GM23338 (cell line): ENCODE measurements around the gene SBSN. TPM values are rescaled to one million over a fixed set of nuclear protein-coding genes. Genes with fewer than 3 reads are reported as not detected.

Experiments used
- ATAC-seq: fragments of 200-7000 bp; cut with Tn5 transposase; 3 replicates; pipeline ENCODE4 v1.9.1; 2020
- DNase-seq: peaks from one replicate; pipeline ENCODE4 v3.0.0-alpha.2; 2015; ENCODE audit warnings: low spot score
- H2AFZ ChIP-seq: fragments of 200-600 bp; sonication (generic); 2 replicates; pipeline ENCODE4 v1.8.0; 2016; ENCODE audit warnings: antibody characterized with exemption, mild to moderate bottlenecking, moderate library complexity
- H3F3A ChIP-seq: fragments of 200-600 bp; sonication (generic); replicated peaks from 2 replicates; pipeline ENCODE4 v1.8.0; 2017; ENCODE audit warnings: antibody characterized with exemption, mixed run types, low read depth
- H3K27ac ChIP-seq: fragments of 200-600 bp; sonication (generic); 2 replicates; pipeline ENCODE4 v1.6.1; 2016; ENCODE audit warnings: low read depth
- H3K27me3 ChIP-seq: fragments of 200-600 bp; sonication (generic); 2 replicates; pipeline ENCODE4 v1.8.0; 2016; ENCODE audit warnings: mild to moderate bottlenecking, mixed run types, moderate library complexity; ENCODE audit not compliant: insufficient read depth
- H3K36me3 ChIP-seq: fragments of 200-600 bp; sonication (generic); 2 replicates; pipeline ENCODE4 v1.8.0; 2016; ENCODE audit warnings: mild to moderate bottlenecking; ENCODE audit not compliant: insufficient read depth
- H3K4me1 ChIP-seq: fragments of 200-600 bp; sonication (generic); 2 replicates; pipeline ENCODE4 v1.8.0; 2016; ENCODE audit warnings: mild to moderate bottlenecking, moderate library complexity; ENCODE audit not compliant: insufficient read depth
- H3K4me2 ChIP-seq: fragments of 200-600 bp; sonication (generic); 2 replicates; pipeline ENCODE4 v1.7.1; 2017; ENCODE audit warnings: mixed run types
- H3K4me3 ChIP-seq: fragments of 200-600 bp; sonication (generic); 2 replicates; pipeline ENCODE4 v1.6.1; 2016; ENCODE audit warnings: mixed run types
- H3K79me2 ChIP-seq: fragments of 200-600 bp; sonication (generic); replicated peaks from 2 replicates; pipeline ENCODE4 v1.8.0; 2017; ENCODE audit warnings: mild to moderate bottlenecking; ENCODE audit not compliant: insufficient read depth
- H3K9me2 ChIP-seq: fragments of 200-600 bp; sonication (generic); 2 replicates; pipeline ENCODE4 v1.8.0; 2017; ENCODE audit not compliant: insufficient read depth
- H4K20me1 ChIP-seq: fragments of 200-600 bp; sonication (generic); replicated peaks from 2 replicates; pipeline ENCODE4 v1.8.0; 2017; ENCODE audit warnings: mild to moderate bottlenecking; ENCODE audit not compliant: insufficient read depth
- H3K27ac Mint-ChIP-seq: 2 replicates; pipeline ENCODE4 v1.8.0; 2020; ENCODE audit warnings: inconsistent platforms, mild to moderate bottlenecking, moderate library complexity, mixed read lengths
- H3K27me3 Mint-ChIP-seq: 3 replicates; pipeline ENCODE4 v1.8.0; 2022; ENCODE audit warnings: low read depth, mild to moderate bottlenecking, moderate library complexity, mixed read lengths, inconsistent platforms; ENCODE audit not compliant: insufficient read depth, poor library complexity
- H3K36me3 Mint-ChIP-seq: 3 replicates; pipeline ENCODE4 v1.8.0; 2021; ENCODE audit warnings: low read depth, mild to moderate bottlenecking, inconsistent platforms, moderate library complexity, mixed read lengths
- H3K4me1 Mint-ChIP-seq: 3 replicates; pipeline ENCODE4 v1.8.0; 2020; ENCODE audit warnings: mild to moderate bottlenecking, inconsistent platforms, mixed read lengths
- H3K4me3 Mint-ChIP-seq: 3 replicates; pipeline ENCODE4 v1.8.0; 2021; ENCODE audit warnings: moderate library complexity, mild to moderate bottlenecking, inconsistent platforms, mixed read lengths
- H3K9me3 Mint-ChIP-seq: 3 replicates; pipeline ENCODE4 v1.8.0; 2020; ENCODE audit warnings: moderate library complexity, mild to moderate bottlenecking, inconsistent platforms, mixed read lengths
- EZH2phosphoT487 ChIP-seq: fragments of 200-600 bp; sonication (generic); IDR thresholded peaks from one replicate; pipeline ENCODE4 v1.8.1; 2018; ENCODE audit warnings: antibody characterized with exemption; ENCODE audit not compliant: unreplicated experiment
- JUNB ChIP-seq: IDR thresholded peaks from one replicate; pipeline ENCODE4 v1.6.1; 2016; ENCODE audit warnings: antibody characterized with exemption; ENCODE audit not compliant: unreplicated experiment
- NANOG ChIP-seq: IDR thresholded peaks from 2 replicates; pipeline ENCODE4 v1.6.1; 2016; ENCODE audit warnings: antibody characterized with exemption, borderline replicate concordance
- ZNF114 ChIP-seq: fragments of 250-450 bp; sonication (Bioruptor Pico); IDR thresholded peaks from 2 replicates; pipeline ENCODE4 v1.5.0; 2020; ENCODE audit warnings: mild to moderate bottlenecking, moderate library complexity
- ZNF331 ChIP-seq: fragments of 250-450 bp; sonication (Bioruptor Pico); IDR thresholded peaks from 2 replicates; pipeline ENCODE4 v1.5.0; 2020; ENCODE audit warnings: low read depth, mild to moderate bottlenecking, moderate library complexity
- polyA plus RNA-seq: library from polyadenylated mRNA; unstranded; fragments of >200 nt; fragmentation: Nextera tagmentation; extraction: Ambion mirVana; gene quantifications from 2 replicates; pipeline ENCODE4 v1.2.1, GENCODE V29; 2016
- total RNA-seq: library from RNA; depleted of rRNA; stranded (reverse); fragments of >200 nt; shearing (Covaris generic); gene quantifications from 2 replicates; pipeline ENCODE4 v1.2.3, GENCODE V29; 2014
- TF ChIP-seq, protein P1 (sequence below): IDR thresholded peaks from 2 replicates; pipeline ENCODE4 v1.6.1; 2016; ENCODE audit warnings: antibody characterized with exemption
- TF ChIP-seq, protein P2 (sequence below): IDR thresholded peaks from one replicate; pipeline ENCODE4 v1.6.1; 2018; ENCODE audit warnings: antibody characterized with exemption; ENCODE audit not compliant: unreplicated experiment

SBSN gene
- total and polyA plus RNA-seq, 2 experiments from 2014 or later = 0.39 TPM; not detected in 1

DNA sequence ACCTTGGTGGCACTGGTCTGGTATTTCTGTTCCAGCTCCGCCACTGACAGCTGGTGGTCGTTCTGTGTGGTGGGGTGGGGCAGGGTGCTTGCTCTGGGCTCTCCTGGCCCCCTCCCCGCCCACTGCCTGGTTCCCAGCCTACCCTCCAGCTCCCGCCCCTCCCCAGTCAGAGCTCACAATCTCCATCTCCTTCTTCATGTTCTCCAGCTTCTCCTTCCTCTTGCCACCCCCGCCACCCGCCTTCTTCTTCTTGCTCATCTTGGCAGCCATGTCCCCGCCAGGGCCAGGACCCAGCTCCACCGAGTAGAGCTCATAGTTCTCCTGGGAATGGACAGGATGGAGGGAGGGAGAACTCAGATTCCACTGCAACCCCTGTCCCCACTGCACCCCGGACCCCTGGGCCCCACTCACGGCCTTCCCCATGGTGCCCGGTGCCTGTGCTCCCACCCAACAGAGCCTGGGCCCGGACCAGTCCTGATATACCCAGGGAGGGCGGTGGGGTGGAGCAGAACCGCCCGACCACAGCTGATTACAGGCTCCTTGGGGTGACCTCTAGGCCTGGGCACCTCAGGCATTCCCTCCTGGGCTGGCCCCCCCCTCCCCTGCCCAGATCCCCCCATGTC, 35.2 kb upstream of the SBSN start, which contains the start of gene ATP4A:
TSS of gene ATP4A (minus strand) at position 452 of the 623 bp plus-strand sequence. CDS start at position 423, 29 bp downstream.
- peaks cover 4% of the 10 kb centered on the region; the same call in 2 of the 3 replicates for H3K4me1 Mint-ChIP-seq
- H3K4me2 ChIP-seq = no peak within 1 kb of the TSS
- H4K20me1 ChIP-seq = no peaks in the 10 kb centered on the region
- H3K36me3 ChIP-seq = no peaks in the 10 kb centered on the region
- TF ChIP-seq JUNB = no peak
- H3K9me3 Mint-ChIP-seq = no peaks in the 10 kb centered on the region; the same call in 2 of the 3 replicates
- peaks cover 10% of the 10 kb centered on the region for H3K27me3 ChIP-seq
- H2AFZ ChIP-seq = no peak within 1 kb of the TSS
- H3K9me2 ChIP-seq = no peaks in the 10 kb centered on the region
- H3K4me3 ChIP-seq = no peak within 1 kb of the TSS
- no peak for DNase-seq
- no peaks in the 10 kb centered on the region for H3F3A ChIP-seq
- no peak for ATAC-seq
- no peaks in the 10 kb centered on the region; the same call in 2 of the 3 replicates for H3K36me3 Mint-ChIP-seq
- no peaks in the 10 kb centered on the region for H3K79me2 ChIP-seq
- no peak within 1 kb of the TSS for H3K27ac ChIP-seq
- peak within 1 kb of the TSS; percentile 9; the same call in 1 of the 3 replicates for H3K4me3 Mint-ChIP-seq
- peaks cover 4% of the 10 kb centered on the region; the same call in 1 of the 2 replicates for H3K4me1 ChIP-seq
- H3K27ac Mint-ChIP-seq = no peak within 1 kb of the TSS
- H3K27me3 Mint-ChIP-seq = peaks cover 17% of the 10 kb centered on the region

DNA sequence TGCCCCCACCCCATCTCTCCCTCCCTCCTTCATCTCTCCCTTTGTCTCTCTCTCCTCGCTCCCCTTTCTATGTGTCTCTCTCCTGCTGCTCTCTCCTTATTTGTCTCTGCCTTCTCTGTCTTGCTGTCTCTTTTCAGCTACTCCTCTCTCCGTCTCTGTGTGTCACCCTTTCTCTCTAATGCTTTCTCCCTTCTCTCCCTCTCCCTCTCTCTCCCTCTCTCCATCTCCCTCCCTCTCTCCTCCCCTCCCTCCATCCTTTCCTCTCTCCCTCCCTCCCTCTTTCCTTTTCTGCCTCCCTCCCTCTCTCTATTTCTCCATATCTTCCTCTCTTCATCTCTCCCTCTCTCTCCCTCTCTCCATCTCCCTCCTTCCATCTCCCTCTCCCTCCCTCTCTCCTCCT, 34.7 kb upstream of the SBSN start:
- DNase-seq (peak; percentile 23), ATAC-seq (no peak)
- no peak overlapping the region for H3K4me2 ChIP-seq
- no peak overlapping the region for H3K27ac ChIP-seq
- peak overlapping the region; percentile 9; the same call in 1 of the 3 replicates for H3K4me3 Mint-ChIP-seq
- H3K4me1 ChIP-seq = peaks cover 4% of the 10 kb centered on the region; the same call in 1 of the 2 replicates
- H3K36me3 Mint-ChIP-seq = no peaks in the 10 kb centered on the region; the same call in 2 of the 3 replicates
- no peaks in the 10 kb centered on the region for H3K79me2 ChIP-seq
- no peak overlapping the region for H2AFZ ChIP-seq
- H3K36me3 ChIP-seq = no peaks in the 10 kb centered on the region
- H3K27ac Mint-ChIP-seq = no peak overlapping the region
- no peaks in the 10 kb centered on the region for H4K20me1 ChIP-seq
- no peaks in the 10 kb centered on the region; the same call in 2 of the 3 replicates for H3K9me3 Mint-ChIP-seq
- no peak overlapping the region for H3K4me3 ChIP-seq
- H3K27me3 ChIP-seq = peaks cover 10% of the 10 kb centered on the region
- no peak for TF ChIP-seq NANOG
- TF ChIP-seq, protein P1, sequence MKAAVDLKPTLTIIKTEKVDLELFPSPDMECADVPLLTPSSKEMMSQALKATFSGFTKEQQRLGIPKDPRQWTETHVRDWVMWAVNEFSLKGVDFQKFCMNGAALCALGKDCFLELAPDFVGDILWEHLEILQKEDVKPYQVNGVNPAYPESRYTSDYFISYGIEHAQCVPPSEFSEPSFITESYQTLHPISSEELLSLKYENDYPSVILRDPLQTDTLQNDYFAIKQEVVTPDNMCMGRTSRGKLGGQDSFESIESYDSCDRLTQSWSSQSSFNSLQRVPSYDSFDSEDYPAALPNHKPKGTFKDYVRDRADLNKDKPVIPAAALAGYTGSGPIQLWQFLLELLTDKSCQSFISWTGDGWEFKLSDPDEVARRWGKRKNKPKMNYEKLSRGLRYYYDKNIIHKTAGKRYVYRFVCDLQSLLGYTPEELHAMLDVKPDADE = no peak
- no peak for TF ChIP-seq ZNF114 (CRISPR knock-in tag)
- TF ChIP-seq, protein P2, sequence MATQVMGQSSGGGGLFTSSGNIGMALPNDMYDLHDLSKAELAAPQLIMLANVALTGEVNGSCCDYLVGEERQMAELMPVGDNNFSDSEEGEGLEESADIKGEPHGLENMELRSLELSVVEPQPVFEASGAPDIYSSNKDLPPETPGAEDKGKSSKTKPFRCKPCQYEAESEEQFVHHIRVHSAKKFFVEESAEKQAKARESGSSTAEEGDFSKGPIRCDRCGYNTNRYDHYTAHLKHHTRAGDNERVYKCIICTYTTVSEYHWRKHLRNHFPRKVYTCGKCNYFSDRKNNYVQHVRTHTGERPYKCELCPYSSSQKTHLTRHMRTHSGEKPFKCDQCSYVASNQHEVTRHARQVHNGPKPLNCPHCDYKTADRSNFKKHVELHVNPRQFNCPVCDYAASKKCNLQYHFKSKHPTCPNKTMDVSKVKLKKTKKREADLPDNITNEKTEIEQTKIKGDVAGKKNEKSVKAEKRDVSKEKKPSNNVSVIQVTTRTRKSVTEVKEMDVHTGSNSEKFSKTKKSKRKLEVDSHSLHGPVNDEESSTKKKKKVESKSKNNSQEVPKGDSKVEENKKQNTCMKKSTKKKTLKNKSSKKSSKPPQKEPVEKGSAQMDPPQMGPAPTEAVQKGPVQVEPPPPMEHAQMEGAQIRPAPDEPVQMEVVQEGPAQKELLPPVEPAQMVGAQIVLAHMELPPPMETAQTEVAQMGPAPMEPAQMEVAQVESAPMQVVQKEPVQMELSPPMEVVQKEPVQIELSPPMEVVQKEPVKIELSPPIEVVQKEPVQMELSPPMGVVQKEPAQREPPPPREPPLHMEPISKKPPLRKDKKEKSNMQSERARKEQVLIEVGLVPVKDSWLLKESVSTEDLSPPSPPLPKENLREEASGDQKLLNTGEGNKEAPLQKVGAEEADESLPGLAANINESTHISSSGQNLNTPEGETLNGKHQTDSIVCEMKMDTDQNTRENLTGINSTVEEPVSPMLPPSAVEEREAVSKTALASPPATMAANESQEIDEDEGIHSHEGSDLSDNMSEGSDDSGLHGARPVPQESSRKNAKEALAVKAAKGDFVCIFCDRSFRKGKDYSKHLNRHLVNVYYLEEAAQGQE = no peak
- no peak for TF ChIP-seq JUNB
- no peak for TF ChIP-seq EZH2phosphoT487
- TF ChIP-seq ZNF331 (CRISPR knock-in tag) = no peak
- peaks cover 19% of the 10 kb centered on the region for H3K27me3 Mint-ChIP-seq
- H3K4me1 Mint-ChIP-seq = peaks cover 4% of the 10 kb centered on the region; the same call in 2 of the 3 replicates
- no peaks in the 10 kb centered on the region for H3K9me2 ChIP-seq
- no peaks in the 10 kb centered on the region for H3F3A ChIP-seq
